ENCODE data around the gene MAP3K14. TPM values are rescaled to one million over a fixed set of nuclear protein-coding genes. Genes with fewer than 3 reads are reported as not detected.
A peak's percentile ranks its signal among the peaks of the same experiment; 100 is the strongest.
"Not testable (repeated sequence)": the region's sequence is repeated elsewhere in the genome, so short reads cannot be mapped to it uniquely, and the experiment has no call there.

The MAP3K14 gene
- total RNA-seq (2014; rRNA removed; shearing (Covaris generic)) = 4.3 and 4.6 TPM in 2 replicates

DNA sequence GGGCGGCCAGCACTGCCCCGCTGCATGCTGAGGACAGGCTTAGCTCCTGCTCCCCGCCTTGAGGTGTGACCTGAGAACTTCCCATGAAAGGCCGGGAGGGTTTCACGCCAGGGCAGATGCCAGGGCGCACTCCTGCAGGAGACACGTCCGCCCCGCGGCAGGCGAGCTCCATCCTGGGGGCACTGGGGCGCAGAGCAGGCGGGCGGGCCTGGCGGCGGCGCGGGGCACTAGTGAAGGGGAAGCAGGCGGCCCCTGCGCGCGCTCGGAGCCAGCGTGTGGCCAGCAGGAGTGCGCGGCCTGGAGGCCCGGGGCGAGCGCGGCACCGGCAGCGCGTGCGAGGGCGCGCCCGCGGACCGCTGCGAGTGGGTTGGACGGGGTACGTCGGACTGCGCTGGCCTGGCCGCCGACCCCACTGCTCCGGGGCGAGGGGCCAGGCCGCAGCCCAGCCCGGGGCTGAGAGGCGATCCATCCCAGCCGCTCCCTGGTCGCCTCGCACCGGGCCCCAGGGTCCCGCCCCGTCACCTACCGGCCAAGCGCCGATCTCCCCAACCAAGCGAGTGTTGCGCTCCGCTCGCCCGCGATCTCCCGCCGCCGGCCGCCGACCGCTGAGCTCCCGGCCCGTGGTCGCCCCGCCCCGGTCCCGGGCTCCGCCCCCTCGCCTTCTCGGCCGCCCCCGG lies at the start of gene MAP3K14:
MAP3K14 (minus strand) TSS at position 587 of the 677 bp plus-strand sequence. CDS start 26,275 bp downstream, outside the sequence.
- DNase-seq (ENCODE audit: low spot score) = peak; percentile 44

DNA sequence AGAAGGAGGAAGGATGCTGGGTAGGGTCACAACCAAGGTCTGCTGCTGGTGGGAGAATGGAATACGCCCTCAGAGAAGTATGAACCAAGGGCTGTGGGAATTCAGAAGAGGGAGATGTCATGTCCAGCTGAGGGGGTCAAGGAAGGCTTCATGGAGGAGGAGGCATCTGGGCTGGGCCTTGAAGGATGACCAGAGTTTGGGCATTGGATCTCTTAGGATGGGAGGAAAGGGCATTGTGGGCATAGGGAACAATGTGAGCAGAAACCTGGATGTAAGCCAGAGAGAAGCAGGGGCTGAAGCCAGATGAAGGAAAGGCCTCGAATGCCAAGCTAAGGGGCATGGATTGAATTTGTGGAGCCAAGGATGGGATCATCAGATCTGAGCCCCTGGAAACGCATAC lies 49.2 kb upstream of the MAP3K14 start:
- DNase-seq (ENCODE audit: low spot score) = no peak

DNA sequence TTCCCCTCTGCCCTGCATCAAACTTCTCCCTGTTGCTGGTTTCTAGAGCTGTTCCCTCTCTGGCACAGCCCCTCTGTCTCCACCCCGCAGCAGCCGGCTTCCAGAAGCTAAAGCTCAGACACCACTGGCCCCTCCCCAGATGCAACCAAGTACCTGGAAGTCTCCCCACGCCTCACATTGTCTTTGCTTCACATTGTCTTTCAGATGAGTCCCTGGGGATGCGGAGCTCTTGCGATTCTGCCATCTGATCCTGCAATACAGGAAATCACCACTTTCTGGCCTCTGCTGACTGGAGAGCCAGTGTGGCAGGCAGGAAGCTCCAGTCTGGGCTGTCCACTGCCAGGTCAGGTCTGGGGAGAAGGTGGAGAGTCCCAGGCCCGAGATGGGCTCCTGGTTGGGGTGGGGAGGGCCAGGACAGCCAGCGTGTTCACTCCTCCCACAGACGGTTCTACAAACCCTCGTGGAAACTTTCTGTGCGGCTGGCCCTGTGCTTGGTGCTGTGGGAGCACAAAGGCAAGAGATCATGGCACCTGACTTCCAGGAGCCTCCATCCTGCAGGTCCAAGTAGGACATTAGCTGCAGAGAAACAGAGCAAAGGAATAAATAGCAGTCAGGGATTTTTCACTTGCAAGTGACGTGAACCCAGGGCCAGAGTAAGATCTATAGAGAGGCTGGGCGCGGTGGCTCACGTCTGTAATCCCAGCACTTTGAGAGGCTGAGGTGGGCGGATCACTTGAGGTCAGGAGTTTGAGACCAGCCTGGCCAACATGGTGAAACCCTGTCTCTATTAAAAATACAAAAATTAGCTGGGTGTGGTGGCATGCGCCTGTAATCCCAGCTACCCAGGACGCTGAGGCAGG lies 47.9 kb upstream of the MAP3K14 start:
- DNase-seq (ENCODE audit: low spot score) = no peak

DNA sequence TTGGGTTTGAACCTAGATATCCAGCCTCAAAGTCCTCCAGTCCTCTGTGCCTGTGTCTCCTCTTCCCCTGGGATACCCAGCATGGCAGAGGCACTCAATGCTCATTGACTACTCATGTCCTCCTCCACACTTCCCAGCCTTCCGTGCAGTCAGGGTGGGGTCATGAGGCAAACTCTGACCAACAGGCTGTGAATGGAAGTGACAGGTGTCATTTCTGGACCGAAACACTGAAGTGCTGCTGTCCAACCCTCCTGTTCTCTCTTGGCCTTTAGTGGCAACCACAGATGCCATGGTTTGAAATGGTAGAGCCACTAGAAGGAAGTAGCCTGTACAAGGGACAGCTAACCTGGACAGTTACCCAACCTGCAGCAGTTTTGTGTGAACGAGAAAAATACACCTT lies 46.7 kb upstream of the MAP3K14 start:
- no peak for DNase-seq (ENCODE audit: low spot score)

DNA sequence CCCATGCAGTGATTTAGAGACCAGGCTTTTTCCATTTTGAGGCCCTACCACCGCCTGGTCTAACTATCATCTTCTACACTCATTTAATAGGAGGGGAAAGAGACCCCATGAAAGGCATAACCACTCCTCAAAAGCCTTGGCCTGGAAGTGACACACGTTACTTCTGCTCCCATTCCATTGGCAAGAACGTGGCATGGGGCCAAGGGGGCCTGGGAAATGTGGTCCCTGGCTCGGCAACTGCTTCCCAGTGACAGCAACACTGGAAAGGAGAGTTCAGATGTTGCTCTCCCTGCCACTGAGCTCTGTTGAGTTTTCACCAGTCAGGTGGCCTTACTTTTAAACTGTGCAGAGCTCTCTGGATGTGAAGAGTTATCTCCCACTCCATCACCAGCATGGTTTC lies 45.2 kb upstream of the MAP3K14 start:
- no peak for DNase-seq (ENCODE audit: low spot score)

DNA sequence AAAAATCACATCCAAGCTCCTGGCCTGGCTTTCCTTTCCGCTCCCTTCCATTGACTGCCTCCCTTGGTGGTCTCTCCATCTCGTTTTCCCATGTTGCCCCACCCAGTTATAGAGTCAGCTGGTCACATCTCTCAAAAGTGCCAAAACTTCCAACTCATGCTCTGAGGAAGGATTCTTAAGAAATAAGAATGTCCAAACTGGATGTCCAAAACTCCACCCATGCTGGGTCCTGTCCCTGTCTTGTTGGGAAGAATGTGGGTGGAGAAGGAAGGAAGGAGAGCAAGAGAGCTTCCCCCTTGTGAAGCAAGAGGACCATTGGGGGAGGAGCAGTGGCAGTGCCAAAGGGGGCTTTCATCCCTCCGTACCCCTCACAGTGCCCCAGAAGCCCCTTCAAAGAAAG lies 44.6 kb upstream of the MAP3K14 start:
- no peak for DNase-seq (ENCODE audit: low spot score)

DNA sequence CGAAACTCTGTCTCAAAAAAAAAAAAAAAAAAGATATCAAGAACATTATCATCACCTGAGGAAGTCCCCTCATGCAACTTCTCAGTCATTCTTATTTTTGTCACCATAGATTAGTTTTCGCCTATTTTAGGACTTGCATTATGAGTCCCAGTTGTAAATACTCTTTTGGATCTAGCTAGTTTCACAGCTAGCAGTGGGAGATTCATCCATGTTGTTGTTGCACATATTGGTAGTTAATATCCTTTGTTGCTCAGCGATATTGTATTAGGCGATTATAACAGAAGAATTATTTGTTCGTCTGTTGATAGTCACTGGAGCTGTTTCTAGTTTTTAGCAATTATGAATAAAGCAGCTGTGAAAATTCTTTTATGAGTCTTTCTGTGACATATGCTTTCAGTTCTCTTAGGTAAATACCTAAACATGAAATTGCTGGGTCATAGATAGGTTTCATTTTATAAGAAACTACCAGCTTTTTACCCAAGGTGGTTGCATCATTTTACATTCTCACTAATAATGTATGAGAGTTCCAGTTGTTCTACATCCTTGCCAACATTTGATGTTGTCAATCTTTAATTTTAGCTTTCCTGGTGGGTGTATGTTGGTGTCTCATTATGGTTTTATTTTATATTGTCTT lies 40.7 kb upstream of the MAP3K14 start:
- no peak for DNase-seq (ENCODE audit: low spot score)

DNA sequence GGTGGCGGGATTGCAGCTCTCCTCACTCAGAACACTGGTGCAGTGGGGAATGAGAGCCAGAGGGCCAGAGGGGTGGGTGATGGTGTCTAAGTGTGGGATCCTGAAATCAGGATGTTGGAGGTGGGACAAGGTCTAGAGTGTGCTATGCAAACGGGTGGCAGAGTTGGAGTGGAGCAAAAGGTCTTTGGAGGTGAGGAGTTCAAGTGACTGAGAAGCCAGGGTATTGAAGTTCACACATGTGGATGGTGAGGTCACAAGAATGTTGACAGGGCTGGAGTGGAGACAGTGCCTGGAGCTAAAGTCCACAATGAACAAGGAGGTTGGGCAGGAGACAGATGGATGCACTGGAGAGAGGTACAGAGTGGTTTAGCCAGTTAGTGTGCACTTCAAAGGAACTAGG lies 38.3 kb upstream of the MAP3K14 start:
- no peak for DNase-seq (ENCODE audit: low spot score)

DNA sequence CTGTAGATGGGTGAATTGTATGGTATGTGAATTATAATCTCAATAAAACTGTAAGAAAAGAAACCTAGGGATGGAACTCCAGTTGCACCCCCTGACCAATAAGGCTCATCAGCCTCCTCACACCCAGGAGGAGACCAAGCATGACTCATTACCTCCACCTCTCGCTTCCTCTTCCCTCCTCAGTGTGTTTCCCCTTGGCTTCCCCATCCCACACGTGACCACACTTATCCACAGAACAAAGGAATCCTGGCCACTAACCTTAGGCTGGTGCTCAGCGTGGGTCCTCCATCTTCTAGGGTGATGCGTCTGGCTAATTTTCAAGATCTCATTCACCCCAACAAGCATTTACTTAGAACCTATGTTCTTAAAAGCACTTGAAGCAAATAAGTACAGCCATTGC lies 36.2 kb upstream of the MAP3K14 start:
- DNase-seq (ENCODE audit: low spot score) = no peak

DNA sequence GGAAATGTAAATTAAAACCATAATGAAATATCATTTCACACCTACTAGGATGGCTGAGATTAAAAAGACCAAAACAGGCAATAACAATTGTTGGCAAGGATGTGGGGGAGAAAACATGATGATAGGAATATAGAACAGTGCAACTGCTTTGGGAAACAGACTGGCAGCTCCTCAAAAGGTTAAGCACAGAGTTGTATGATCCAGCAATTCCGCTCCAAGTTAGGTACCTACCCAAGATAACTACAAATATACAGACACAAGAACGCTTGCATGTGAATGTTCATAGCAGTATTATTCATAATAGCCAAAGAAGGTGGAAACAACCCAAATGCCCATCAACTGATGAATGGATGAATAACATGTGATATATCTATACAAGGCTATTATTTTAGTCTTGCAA lies 35.0 kb upstream of the MAP3K14 start:
- DNase-seq (ENCODE audit: low spot score) = no peak

DNA sequence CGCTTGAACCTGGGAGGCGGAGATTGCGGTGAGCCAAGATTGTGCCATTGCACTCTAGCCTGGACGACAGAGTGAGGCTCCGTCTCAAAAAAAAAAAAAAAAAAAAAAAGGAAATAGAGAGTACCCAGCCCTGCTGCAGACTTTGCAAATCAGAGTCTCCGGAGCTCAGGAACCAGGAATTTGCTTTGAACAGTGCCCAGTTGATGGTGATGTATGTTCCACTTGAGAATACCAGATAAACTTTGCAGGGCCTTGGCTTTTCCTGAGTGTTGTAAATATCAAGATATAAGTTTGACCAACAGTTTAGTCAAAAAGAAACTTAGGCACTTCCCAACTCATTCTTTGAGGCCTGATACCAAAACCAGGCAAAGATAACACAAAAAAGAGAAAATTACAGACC lies 30.6 kb upstream of the MAP3K14 start:
- no peak for DNase-seq (ENCODE audit: low spot score)

DNA sequence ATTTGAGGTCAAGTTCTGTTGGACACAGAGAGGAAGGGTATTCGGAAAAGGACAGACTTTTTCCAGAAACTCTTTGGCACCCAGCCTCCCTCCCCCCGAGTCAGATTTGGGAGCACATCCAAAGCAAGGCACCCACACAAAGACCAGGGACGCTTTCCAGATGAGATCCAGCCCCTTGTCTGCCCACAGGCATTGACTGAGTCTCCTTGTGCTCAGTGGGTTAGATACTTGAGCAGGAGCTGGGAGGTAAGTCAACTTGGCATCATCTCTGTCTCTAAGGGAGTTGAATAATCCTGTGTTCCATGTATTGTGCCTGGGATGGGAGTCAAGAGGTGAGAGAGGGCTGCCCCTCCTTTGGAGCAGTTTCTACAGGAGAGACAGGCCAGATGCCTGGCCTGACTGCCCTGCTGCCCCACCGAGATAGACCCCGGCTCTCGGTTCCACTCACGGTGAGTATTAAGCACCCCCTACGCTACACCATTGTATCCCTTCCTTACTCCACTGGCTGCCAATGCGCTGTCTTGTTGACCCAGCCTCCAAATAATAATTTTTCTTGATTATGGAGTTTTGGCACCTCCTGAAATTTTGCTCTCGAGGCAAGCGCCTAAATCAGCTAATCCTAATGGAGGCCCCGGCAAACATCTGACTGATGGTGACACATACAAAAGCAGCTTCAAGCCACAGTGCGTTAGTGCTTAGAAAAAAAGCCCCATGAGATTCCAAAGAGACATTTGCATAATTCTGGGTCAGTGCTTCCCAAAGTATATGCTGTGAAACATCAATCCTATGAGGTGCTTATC lies 29.6 kb upstream of the MAP3K14 start:
- DNase-seq (ENCODE audit: low spot score) = no peak

DNA sequence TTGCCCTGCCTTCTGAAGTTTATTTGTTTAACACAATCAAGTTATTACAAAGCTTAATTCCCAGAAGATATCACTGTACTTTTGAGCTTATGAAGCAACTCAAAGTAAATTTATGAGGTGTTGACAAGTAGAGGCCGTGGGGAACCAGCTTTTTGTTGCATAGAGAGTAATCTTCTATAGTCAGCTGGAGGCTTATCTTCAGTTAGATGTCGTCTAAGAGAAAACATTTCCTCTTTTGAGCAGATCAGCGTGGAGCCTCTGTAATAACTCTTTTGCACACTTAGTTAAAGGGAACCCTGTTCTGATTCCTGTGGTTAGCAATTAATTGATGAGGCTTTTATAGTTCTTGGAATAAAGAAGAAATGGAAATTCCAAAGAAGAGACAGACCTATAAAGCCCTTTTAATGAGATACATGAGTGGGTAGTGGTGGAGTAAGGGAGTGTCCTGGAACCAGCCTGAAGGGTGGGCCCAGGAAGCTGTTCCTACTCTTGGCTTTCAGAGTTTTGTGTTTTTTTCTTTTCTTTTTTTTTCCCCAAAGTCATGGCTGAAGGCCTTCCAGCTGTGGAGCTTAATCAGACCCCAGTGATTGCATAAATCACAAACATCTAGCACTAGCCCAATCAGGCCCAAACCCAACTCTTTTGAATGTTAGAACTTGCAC lies 28.9 kb upstream of the MAP3K14 start:
- DNase-seq (ENCODE audit: low spot score) = no peak

DNA sequence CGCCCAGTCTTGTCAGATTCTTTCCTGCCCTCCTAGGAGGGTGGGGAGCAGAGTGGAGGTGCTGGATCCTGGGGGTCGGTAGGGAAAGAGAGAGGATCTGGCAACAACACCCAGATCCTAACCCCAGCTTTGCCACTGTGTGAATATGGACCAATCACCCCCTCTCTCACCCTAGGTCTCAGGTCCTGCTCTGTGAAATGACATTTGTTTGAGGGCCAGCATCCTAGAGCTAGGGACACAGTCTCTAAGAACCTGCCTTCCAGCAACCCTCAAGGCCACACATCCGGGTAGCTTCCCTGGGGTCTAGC lies 28.4 kb upstream of the MAP3K14 start:
- no peak for DNase-seq (ENCODE audit: low spot score)

DNA sequence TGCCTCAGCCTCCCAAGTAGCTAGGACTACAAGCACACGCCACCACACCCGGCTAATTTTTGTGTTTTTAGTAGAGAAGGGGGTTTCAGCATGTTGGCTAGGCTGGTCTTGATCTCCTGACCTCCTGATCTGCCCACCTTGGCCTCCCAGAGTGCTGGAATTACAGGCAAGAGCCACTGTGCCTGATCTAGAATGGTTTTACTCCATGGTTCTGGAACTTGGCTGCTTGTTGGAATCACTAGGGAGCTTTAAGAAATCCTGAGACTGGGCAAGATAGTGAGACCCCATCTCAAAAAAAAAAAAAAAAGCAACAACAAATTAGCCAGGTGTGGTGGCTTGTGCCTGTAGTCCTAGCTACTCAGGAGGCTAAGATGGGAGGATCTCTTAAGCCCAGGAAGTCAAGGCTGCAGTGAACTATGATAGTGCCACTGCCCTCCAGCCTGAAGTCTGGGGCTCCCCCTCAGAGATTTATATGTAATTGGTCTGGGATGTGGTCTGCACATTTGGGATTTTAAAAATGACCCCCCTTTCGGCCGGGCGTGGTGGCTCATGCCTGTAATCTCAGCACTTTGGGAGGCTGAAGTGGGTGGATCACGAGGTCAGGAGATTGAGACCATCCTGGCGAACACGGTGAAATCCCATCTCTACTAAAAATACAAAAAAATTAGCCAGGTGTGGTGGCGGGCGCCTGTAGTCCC lies 27.3 kb upstream of the MAP3K14 start:
- DNase-seq (ENCODE audit: low spot score) = not testable (repeated sequence)

DNA sequence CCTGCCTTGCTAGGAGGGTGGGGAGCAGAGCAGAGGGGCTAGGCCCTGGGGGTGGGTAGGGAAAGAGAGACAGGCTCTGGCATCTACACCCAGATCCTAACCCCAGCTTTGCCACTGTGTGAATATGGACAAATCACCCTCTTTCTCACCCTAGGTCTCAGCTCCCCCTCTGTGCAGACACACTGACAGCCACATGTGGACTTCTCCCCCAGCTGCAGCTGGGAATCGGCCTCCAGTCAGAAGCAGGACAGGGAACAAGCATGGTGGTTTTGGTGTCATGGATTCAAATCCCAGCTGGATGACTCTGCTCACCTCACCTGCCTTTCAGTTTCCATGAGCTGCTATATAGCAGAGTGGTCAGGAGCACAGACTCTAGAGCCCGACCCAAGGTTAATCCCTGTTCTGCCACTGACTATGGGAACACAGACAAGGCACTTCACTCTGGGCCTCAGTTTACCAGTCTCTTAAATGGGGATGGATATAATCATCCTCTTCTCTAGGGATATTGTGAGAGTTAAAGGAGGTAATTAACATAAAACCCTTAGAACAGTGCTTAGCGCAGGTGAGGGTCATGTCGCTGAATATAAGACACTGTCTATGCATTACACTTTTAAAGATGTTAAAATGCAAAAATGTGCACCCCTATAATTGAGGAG lies 26.2 kb upstream of the MAP3K14 start:
- DNase-seq (ENCODE audit: low spot score) = no peak

DNA sequence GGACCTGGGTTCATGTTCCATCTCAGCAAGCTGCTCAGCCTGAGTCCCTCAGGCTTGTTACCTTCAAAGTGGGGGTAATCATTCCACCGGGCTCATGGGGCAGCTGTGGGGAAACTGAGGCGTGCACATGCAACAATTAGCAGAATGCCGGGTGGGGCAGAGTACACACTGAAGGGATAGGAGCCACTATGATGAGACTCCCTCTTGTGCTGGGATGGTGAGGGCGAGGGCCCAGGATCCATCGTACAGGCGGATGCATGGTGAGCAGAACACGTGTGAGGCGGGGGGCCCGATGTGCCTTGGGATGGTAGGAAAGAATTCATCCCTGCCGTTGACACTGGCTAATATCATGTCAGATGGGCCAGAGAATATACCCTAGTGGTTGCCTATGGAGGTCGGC lies 25.5 kb upstream of the MAP3K14 start:
- DNase-seq (ENCODE audit: low spot score) = no peak

DNA sequence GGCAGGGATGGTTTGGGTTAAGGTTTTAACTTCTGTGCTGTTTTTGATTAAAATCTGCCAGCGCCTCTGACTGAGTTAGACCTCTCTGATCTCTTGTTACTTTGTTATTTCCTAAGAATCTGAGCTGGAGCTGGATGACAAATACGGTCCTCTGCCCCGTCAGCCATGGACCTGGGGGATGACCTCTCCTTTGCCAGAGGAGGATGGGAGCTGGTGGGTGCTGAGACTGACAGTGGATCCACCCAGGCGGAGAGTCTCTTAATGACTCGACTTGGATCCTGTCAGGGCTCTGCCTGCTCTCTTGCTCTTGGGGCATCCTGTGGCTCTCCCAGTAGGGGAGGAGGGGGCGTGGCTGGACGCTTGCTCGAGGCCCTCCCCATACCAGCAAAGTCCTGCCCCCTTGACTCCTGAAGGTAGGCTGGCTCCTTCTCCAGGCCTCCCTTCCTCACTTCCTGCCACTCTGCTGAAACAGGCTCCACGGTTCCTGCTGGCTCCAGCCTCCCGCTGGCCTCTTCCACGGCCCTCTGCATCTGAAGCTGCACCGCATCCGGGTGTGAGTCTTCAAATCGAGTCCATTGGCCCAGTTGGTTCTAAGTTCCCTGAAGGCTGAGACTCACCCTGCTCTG lies 24.8 kb upstream of the MAP3K14 start:
- peak; percentile 83 for DNase-seq (ENCODE audit: low spot score)

DNA sequence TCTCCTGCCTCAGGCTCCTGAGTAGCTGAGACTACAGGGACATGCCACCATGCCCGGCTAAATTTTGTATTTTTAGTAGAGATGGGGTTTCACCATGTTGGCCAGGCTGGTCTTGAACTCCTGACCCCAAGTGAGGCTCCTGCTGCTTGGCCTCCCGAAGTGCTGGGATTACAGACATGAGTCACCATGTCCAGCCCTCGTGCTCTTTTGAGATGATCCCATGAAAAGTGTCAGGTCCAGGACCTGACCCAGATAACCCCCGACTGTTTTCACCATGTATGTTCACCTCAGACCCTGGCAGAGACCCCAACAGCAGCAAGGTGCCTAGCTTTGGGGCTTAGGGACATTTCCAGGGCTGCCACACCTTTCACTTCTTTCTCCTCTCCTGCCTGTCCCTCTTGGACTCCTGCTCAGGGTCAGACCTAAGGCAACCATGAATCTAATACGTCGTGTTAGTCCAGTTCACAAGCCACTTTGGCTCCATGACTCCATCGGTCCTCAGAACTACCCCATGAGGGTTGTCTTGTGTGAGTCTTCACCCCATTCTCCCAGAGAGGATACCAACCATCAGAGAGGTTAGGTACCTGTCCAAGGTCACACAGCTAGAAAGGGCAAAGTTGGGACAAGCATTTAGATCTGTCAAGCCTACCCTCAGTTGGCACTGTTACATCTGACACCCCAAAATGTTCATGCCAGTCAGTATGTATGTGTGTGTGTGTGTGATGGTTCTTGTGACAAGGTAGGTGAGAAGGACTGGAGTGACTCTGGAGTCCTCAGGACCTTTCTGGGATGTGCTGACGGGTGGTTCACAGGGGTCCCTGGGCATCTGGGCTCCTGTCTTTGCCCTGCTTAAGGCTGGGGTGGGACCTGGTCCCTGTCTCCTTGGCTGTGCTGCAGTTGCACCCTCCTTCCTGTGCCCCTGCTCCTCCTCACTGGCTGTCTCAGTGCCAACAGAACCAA lies 23.1 kb upstream of the MAP3K14 start:
- no peak for DNase-seq (ENCODE audit: low spot score)
